Measurements from ENCODE around the gene MYO1D.

Gene MYO1D

DNA sequence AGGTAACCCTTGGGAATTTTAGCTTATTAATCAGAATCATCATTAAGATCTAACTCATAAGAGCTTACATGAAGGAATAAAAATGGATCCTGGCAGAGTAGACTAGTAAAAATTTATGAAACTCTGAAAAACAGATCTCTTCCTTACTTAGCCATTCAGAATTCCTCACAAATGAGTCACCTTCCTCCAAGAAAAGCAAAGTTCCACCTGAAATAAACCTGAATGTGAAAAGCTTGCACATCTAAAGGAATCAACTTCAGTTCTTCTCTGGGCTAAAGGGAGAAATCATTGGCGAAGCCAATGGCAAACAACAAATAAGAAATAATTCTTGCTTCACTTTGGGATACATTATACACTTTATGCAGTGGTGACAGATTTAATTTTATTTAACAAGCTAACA, 22.7 kb downstream of the MYO1D start:
- ATAC-seq = peak; percentile 58; the same call in 2 of the 3 replicates
- TF ChIP-seq, protein P1, sequence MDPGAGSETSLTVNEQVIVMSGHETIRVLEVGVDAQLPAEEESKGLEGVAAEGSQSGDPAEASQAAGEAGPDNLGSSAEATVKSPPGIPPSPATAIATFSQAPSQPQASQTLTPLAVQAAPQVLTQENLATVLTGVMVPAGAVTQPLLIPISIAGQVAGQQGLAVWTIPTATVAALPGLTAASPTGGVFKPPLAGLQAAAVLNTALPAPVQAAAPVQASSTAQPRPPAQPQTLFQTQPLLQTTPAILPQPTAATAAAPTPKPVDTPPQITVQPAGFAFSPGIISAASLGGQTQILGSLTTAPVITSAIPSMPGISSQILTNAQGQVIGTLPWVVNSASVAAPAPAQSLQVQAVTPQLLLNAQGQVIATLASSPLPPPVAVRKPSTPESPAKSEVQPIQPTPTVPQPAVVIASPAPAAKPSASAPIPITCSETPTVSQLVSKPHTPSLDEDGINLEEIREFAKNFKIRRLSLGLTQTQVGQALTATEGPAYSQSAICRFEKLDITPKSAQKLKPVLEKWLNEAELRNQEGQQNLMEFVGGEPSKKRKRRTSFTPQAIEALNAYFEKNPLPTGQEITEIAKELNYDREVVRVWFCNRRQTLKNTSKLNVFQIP (CRISPR knock-in tag; IDR thresholded peaks at IDR 0.05; ENCODE audit: borderline replicate concordance, low read depth) = no peak
- TF ChIP-seq, protein P2, sequence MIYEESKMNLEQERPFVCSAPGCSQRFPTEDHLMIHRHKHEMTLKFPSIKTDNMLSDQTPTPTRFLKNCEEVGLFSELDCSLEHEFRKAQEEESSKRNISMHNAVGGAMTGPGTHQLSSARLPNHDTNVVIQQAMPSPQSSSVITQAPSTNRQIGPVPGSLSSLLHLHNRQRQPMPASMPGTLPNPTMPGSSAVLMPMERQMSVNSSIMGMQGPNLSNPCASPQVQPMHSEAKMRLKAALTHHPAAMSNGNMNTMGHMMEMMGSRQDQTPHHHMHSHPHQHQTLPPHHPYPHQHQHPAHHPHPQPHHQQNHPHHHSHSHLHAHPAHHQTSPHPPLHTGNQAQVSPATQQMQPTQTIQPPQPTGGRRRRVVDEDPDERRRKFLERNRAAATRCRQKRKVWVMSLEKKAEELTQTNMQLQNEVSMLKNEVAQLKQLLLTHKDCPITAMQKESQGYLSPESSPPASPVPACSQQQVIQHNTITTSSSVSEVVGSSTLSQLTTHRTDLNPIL (CRISPR knock-in tag; IDR thresholded peaks at IDR 0.05; ENCODE audit: low read depth) = no peak
- TF ChIP-seq GLIS3 (CRISPR knock-in tag; IDR thresholded peaks at IDR 0.05) (no peak), SNAI2 (CRISPR knock-in tag; IDR thresholded peaks at IDR 0.05) (no peak), ZFP30 (CRISPR knock-in tag; IDR thresholded peaks at IDR 0.05) (no peak), ARNTL (CRISPR knock-in tag; IDR thresholded peaks at IDR 0.05; ENCODE audit: borderline replicate concordance, low read depth) (no peak), ZNF70 (CRISPR knock-in tag; IDR thresholded peaks at IDR 0.05) (no peak), ZNF565 (CRISPR knock-in tag; conservative IDR thresholded peaks at IDR 0.05; ENCODE audit: low read depth) (no peak), CSDC2 (CRISPR knock-in tag; IDR thresholded peaks at IDR 0.05) (no peak), ZNF8 (CRISPR knock-in tag; IDR thresholded peaks at IDR 0.05) (no peak), PPARA (CRISPR knock-in tag; IDR thresholded peaks at IDR 0.05; ENCODE audit: borderline replicate concordance) (no peak), ZFP3 (CRISPR knock-in tag; IDR thresholded peaks at IDR 0.05) (no peak)
- TF ChIP-seq, protein P3, sequence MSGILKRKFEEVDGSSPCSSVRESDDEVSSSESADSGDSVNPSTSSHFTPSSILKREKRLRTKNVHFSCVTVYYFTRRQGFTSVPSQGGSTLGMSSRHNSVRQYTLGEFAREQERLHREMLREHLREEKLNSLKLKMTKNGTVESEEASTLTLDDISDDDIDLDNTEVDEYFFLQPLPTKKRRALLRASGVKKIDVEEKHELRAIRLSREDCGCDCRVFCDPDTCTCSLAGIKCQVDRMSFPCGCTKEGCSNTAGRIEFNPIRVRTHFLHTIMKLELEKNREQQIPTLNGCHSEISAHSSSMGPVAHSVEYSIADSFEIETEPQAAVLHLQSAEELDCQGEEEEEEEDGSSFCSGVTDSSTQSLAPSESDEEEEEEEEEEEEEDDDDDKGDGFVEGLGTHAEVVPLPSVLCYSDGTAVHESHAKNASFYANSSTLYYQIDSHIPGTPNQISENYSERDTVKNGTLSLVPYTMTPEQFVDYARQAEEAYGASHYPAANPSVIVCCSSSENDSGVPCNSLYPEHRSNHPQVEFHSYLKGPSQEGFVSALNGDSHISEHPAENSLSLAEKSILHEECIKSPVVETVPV (CRISPR knock-in tag; IDR thresholded peaks at IDR 0.05) = no peak
- TF ChIP-seq, protein P4, sequence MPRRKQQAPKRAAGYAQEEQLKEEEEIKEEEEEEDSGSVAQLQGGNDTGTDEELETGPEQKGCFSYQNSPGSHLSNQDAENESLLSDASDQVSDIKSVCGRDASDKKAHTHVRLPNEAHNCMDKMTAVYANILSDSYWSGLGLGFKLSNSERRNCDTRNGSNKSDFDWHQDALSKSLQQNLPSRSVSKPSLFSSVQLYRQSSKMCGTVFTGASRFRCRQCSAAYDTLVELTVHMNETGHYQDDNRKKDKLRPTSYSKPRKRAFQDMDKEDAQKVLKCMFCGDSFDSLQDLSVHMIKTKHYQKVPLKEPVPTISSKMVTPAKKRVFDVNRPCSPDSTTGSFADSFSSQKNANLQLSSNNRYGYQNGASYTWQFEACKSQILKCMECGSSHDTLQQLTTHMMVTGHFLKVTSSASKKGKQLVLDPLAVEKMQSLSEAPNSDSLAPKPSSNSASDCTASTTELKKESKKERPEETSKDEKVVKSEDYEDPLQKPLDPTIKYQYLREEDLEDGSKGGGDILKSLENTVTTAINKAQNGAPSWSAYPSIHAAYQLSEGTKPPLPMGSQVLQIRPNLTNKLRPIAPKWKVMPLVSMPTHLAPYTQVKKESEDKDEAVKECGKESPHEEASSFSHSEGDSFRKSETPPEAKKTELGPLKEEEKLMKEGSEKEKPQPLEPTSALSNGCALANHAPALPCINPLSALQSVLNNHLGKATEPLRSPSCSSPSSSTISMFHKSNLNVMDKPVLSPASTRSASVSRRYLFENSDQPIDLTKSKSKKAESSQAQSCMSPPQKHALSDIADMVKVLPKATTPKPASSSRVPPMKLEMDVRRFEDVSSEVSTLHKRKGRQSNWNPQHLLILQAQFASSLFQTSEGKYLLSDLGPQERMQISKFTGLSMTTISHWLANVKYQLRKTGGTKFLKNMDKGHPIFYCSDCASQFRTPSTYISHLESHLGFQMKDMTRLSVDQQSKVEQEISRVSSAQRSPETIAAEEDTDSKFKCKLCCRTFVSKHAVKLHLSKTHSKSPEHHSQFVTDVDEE (CRISPR knock-in tag; IDR thresholded peaks at IDR 0.05) = no peak

DNA sequence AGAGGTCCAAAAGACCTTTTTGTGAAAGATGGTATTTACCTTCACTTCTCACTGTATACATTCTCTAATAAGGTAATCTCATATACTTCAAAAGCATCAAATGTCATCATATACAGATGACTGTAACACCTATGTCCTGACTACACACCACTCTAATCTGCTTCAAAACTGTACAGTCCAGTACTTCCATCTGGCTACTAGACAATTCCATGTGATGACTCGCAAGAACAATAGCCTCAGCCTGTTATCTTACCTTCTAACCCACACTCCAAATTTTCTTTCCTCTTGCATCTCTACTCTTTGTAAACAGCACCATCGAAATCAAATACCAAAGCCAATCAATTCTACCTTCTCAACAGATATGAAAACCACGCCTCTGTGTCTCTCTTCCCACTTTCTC, 24.1 kb downstream of the MYO1D start:
- TF ChIP-seq PPARA (CRISPR knock-in tag; IDR thresholded peaks at IDR 0.05; ENCODE audit: borderline replicate concordance) (no peak), GLIS3 (CRISPR knock-in tag; IDR thresholded peaks at IDR 0.05) (no peak), BACH2 (CRISPR knock-in tag; IDR thresholded peaks at IDR 0.05; ENCODE audit: borderline replicate concordance) (no peak), TOX (CRISPR knock-in tag; IDR thresholded peaks at IDR 0.05; ENCODE audit: borderline replicate concordance) (no peak), TCF4 (CRISPR knock-in tag; IDR thresholded peaks at IDR 0.05; ENCODE audit: borderline replicate concordance) (no peak), OSR1 (CRISPR knock-in tag; IDR thresholded peaks at IDR 0.05) (no peak)
- ATAC-seq = no peak

DNA sequence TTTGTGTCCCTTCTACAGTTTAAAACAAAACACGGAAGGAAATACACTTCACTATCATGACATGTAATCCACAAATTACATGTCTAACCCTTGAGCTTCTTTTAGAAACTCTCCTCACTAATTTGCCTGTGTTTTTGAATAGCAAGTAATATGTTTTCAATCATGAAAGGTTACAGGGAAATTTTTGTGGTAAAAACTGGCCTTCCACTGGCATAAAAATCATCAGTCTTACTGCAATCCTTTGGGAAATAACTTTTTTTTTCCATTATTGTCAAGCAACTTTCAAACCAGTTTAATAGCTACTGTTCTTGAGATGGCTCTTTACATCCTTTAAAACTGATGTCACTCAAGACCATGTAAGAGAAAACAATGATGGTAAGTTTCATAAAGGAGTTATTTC, 27.0 kb downstream of the MYO1D start:
- TF ChIP-seq RARB (CRISPR knock-in tag; IDR thresholded peaks at IDR 0.05) (no peak), BACH2 (CRISPR knock-in tag; IDR thresholded peaks at IDR 0.05; ENCODE audit: borderline replicate concordance) (no peak), ZNF8 (CRISPR knock-in tag; IDR thresholded peaks at IDR 0.05) (no peak), ZFP30 (CRISPR knock-in tag; IDR thresholded peaks at IDR 0.05) (no peak), ARNTL (CRISPR knock-in tag; IDR thresholded peaks at IDR 0.05; ENCODE audit: borderline replicate concordance, low read depth) (no peak), ZC3H10 (CRISPR knock-in tag; IDR thresholded peaks at IDR 0.05) (no peak), ZNF70 (CRISPR knock-in tag; IDR thresholded peaks at IDR 0.05) (no peak), TCF4 (CRISPR knock-in tag; IDR thresholded peaks at IDR 0.05; ENCODE audit: borderline replicate concordance) (no peak), TOX (CRISPR knock-in tag; IDR thresholded peaks at IDR 0.05; ENCODE audit: borderline replicate concordance) (no peak)
- TF ChIP-seq, protein P5, sequence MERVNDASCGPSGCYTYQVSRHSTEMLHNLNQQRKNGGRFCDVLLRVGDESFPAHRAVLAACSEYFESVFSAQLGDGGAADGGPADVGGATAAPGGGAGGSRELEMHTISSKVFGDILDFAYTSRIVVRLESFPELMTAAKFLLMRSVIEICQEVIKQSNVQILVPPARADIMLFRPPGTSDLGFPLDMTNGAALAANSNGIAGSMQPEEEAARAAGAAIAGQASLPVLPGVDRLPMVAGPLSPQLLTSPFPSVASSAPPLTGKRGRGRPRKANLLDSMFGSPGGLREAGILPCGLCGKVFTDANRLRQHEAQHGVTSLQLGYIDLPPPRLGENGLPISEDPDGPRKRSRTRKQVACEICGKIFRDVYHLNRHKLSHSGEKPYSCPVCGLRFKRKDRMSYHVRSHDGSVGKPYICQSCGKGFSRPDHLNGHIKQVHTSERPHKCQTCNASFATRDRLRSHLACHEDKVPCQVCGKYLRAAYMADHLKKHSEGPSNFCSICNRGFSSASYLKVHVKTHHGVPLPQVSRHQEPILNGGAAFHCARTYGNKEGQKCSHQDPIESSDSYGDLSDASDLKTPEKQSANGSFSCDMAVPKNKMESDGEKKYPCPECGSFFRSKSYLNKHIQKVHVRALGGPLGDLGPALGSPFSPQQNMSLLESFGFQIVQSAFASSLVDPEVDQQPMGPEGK (CRISPR knock-in tag; IDR thresholded peaks at IDR 0.05; ENCODE audit: borderline replicate concordance) = no peak
- TF ChIP-seq, protein P4 (CRISPR knock-in tag; IDR thresholded peaks at IDR 0.05) = no peak
- TF ChIP-seq, protein P3 (CRISPR knock-in tag; IDR thresholded peaks at IDR 0.05) = no peak
- ATAC-seq = no peak
